SH-SY5Y (cell line): ENCODE results near the gene KANK4.

Experiments used
- GATA2 ChIP-seq: IDR thresholded peaks from 2 replicates; pipeline ENCODE4 v1.6.1; 2011; ENCODE audit warnings: mild to moderate bottlenecking, low read depth, low read length
- GATA3 ChIP-seq: IDR thresholded peaks from 2 replicates; pipeline ENCODE4 v1.6.1; 2011; ENCODE audit warnings: low read depth, mild to moderate bottlenecking, low read length, moderate library complexity

KANK4 gene

DNA sequence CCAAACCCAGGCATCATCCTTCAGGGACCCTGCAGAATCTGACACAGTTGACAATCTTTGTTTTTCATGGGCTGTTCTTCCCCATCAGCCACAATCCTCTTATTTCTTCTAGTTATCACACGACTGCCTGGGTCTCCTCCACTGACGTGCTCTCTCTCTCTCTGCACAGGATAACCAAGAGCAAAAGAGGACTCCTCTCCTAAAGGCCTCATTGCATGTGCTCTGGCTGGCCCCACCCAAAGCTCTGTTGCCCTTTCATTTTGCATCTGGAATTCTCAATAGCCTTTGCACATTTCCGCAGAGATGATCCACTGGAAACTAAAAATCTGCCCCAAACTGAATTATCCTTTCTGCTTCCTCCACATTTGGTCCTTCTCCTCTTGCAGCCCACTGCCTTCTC is 58.5 kb downstream of the KANK4 start:
- TF ChIP-seq GATA3 (no peak), GATA2 (no peak)

DNA sequence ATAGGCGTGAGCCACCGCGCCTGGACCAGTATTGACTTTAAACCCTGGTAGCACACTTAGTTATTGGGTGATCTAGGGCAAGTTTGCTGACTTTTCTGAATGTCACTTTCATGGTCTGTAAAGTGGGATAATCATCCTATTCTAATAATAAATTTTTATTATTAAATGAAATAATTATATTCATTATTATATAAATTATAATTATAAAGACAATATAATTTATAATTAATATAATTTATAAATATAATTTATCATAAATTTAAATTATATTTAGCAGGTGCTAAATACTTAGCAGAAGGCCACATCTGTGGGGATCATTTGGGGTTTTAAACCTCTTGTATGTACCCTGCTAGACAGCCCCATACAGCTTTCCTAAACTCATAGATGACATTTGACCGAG is 59.7 kb downstream of the KANK4 start:
- TF ChIP-seq GATA2 = no peak
- no peak for TF ChIP-seq GATA3

DNA sequence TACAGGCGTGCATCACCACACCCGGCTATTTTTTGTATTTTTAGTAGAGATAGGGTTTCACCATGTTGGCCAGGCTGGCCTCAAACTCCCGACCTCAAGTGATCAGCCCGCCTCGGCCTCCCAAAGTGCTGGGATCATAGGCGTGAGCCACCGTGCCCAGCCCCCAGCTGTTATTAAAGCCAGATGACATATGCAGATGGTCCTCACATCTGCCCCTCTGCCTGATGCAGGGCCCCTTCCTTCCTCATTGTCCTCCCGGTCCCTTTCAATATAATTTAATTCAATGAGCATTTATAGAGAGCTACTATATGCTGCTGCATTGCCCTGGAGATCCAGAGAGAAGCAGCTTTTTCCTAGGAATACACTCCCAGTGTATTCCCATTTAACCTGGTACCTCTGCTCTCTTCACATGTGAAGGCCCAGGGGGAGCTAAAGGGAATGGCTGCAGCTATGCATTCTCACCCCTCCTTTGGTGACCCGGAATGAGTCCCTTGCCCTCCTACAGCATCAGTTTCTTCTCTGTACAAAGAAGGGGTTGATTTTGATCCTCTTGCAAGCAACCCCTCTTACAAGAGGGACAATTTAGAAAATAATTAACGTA is 69.0 kb downstream of the KANK4 start:
- TF ChIP-seq GATA2 (no peak), GATA3 (no peak)

DNA sequence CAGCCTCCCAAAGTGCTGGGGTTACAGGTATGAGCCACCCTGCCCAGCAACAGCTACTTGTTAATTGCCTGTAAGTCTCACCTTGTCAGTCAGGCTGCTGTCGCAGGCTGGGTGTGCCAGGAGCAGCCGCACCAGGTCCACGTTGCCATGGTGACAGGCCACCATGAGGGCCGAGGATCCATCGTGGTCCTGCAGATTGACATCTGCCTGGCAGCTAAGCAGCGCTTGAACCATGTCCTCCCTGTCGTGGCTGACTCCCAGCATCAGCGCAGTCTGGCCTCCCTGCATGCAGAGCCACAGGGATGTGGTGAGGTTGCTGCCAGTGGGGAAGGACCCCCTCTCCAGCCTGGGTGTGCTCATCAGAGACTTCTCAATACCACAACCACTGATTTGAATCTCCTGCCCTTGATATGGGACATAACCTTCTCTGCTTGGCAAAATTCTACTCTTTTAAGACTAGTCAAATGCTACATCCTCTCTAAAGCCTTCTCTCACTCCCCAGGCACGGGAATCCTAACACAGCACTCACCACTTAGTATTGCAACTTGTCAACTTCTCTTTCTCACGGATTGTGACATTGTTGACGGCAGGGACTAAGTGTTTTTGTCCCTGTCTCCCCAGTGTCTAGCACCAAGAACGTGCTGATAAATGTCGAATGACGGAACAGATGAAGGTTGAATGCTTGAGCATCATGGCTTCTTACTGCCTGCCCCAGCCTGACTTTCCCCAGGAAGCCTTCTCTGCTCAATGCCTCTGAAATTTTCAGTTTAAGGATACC is 71.7 kb downstream of the KANK4 start:
- no peak for TF ChIP-seq GATA3
- no peak for TF ChIP-seq GATA2

- TF ChIP-seq GATA2 (no peak), GATA3 (no peak)
Observed at GRCh38 chr1:62245201-62245600, 74.0 kb downstream of the KANK4 start.

- TF ChIP-seq GATA2 (no peak), GATA3 (no peak)
Observed at GRCh38 chr1:62241371-62242131, 77.7 kb downstream of the KANK4 start.

GRCh38 chr1:62240651-62241370 is 78.4 kb downstream of the KANK4 start:
- TF ChIP-seq GATA2 (no peak), GATA3 (no peak)

GRCh38 chr1:62238507-62238906 is 80.7 kb downstream of the KANK4 start:
- no peak for TF ChIP-seq GATA3
- no peak for TF ChIP-seq GATA2

- TF ChIP-seq GATA2 = no peak
- no peak for TF ChIP-seq GATA3
Observed at GRCh38 chr1:62237950-62238374, 81.3 kb downstream of the KANK4 start.

DNA sequence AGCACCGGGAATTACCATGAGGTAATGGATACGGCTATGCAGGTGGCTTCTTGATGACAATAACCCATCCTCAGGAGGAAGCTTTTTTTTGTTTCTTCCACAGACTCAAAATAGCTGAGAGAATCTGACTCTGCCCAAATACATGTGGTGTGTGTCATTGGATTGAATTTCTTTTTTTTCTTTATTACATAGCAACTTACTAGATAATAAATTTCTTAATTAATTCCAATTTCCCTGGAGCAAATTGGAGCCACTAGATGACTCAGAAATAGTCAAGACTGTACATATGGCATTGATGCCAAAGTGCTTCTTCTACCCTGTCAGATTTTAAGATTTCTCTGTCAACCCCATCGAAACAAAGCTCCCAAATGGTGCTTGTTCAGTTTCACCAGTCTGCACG is 81.9 kb downstream of the KANK4 start:
- no peak for TF ChIP-seq GATA3
- TF ChIP-seq GATA2 = no peak

DNA sequence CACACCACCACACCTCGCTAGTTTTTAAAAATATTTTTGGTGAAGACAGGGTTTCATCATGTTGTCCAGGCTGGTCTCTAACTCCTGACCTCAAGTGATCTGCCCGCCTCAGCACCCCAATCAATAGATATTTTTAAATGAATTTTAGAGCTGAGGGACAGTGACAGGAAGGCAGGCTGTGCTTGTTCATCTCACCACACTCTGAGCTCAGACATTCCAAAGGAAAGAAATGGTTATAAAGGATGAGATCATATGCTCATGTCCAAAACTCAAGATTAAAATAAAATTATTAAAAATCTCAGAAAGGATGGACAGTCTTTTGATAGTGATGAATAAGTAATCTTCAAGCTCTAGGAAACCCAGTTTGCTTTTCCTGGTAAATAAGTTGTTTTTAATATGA is 83.7 kb downstream of the KANK4 start:
- TF ChIP-seq GATA2 (no peak), GATA3 (no peak)

- no peak for TF ChIP-seq GATA2
- no peak for TF ChIP-seq GATA3
Observed at GRCh38 chr1:62234688-62235087, 84.5 kb downstream of the KANK4 start.

GRCh38 chr1:62233926-62234450 is 85.2 kb downstream of the KANK4 start:
- TF ChIP-seq GATA3 (no peak), GATA2 (no peak)

- TF ChIP-seq GATA2 = no peak
- TF ChIP-seq GATA3 = no peak
Observed at GRCh38 chr1:62232871-62233278, 86.4 kb downstream of the KANK4 start.
